Measurements from ENCODE around the gene TAF3. TPM values are rescaled to one million over a fixed set of nuclear protein-coding genes. Genes with fewer than 3 reads are reported as not detected.

Gene TAF3
- total RNA-seq, 4 donors from 2014 or later: 11.7 to 12.6 (median 12.4) TPM

GRCh38 chr10:7937315-7937945 is 119.1 kb downstream of the TAF3 start:
- 98 to 100% methylated on average over 5 of the region's 5 CpGs for WGBS, 2 donors
- Histone ChIP-seq H3K4me3 (no peak overlapping the region), H3K9me3 (peaks cover 0 to 22% (median 2%) of the 10 kb centered on the region in 4 donors), H3K36me3 (no peaks in the 10 kb centered on the region), H3K27ac (no peak overlapping the region), H3K4me1 (no peaks in the 10 kb centered on the region), H3K27me3 (no peaks in the 10 kb centered on the region)
- no peak for DNase-seq (ENCODE audit: low spot score in 2 of 2)
- TF ChIP-seq, protein P1, sequence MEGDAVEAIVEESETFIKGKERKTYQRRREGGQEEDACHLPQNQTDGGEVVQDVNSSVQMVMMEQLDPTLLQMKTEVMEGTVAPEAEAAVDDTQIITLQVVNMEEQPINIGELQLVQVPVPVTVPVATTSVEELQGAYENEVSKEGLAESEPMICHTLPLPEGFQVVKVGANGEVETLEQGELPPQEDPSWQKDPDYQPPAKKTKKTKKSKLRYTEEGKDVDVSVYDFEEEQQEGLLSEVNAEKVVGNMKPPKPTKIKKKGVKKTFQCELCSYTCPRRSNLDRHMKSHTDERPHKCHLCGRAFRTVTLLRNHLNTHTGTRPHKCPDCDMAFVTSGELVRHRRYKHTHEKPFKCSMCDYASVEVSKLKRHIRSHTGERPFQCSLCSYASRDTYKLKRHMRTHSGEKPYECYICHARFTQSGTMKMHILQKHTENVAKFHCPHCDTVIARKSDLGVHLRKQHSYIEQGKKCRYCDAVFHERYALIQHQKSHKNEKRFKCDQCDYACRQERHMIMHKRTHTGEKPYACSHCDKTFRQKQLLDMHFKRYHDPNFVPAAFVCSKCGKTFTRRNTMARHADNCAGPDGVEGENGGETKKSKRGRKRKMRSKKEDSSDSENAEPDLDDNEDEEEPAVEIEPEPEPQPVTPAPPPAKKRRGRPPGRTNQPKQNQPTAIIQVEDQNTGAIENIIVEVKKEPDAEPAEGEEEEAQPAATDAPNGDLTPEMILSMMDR (IDR thresholded peaks at IDR 0.05): no peak
- no peak for TF ChIP-seq EP300 (IDR thresholded peaks at IDR 0.05)
- no peak for TF ChIP-seq POLR2A (IDR thresholded peaks at IDR 0.05)

GRCh38 chr10:7941576-7941975 is 123.3 kb downstream of the TAF3 start:
- peaks cover 0 to 28% (median 1%) of the 10 kb centered on the region in 4 donors for H3K4me1 ChIP-seq
- H3K4me3 ChIP-seq: no peak overlapping the region
- no peak for TF ChIP-seq POLR2A (IDR thresholded peaks at IDR 0.05)
- TF ChIP-seq EP300 (IDR thresholded peaks at IDR 0.05): no peak
- TF ChIP-seq, protein P1 (IDR thresholded peaks at IDR 0.05): no peak
- no peak overlapping the region for H3K27ac ChIP-seq
- peaks cover 0 to 22% (median 2%) of the 10 kb centered on the region in 4 donors for H3K9me3 ChIP-seq
- H3K36me3 ChIP-seq: no peaks in the 10 kb centered on the region
- H3K27me3 ChIP-seq: no peaks in the 10 kb centered on the region
- DNase-seq (ENCODE audit: low spot score in 2 of 2): no peak
- 79 to 81% methylated on average over 6 of the region's 6 CpGs for WGBS, 2 donors

- Histone ChIP-seq H3K27me3 (no peaks in the 10 kb centered on the region), H3K9me3 (peaks cover 0 to 20% (median 0%) of the 10 kb centered on the region in 4 donors), H3K4me1 (peaks cover 0 to 28% (median 1%) of the 10 kb centered on the region in 4 donors), H3K36me3 (no peaks in the 10 kb centered on the region), H3K27ac (no peak overlapping the region), H3K4me3 (no peak overlapping the region)
- TF ChIP-seq EP300 (IDR thresholded peaks at IDR 0.05) (no peak), POLR2A (IDR thresholded peaks at IDR 0.05) (no peak)
- TF ChIP-seq, protein P1 (IDR thresholded peaks at IDR 0.05): no peak
- 87 to 91% methylated on average over 4 of the region's 4 CpGs for WGBS, 2 donors
- DNase-seq (ENCODE audit: low spot score in 2 of 2): no peak
These were observed 124.0 kb downstream of the TAF3 start for GRCh38 chr10:7942316-7942715.

DNA sequence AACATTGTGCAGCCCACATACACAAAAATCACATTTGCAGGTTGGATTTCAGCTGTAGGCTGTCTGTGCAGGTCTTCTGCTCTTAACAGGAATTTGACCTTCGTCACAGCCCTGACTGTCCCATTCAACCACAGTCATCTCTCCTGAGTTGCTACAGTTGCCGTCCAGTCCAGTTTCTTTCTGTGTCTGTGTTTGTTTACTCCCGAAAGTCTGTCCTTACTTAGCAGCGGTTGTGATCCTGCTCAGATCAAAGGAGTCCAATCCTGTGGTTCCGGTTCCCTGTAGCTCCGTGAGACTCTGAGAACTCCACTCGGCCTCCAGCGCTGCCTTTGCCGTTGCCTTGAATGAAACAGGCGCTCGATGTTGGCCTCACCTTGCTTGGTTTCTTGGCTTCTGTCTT is 124.6 kb downstream of the TAF3 start:
- Histone ChIP-seq H3K27me3 (no peaks in the 10 kb centered on the region), H3K27ac (no peak overlapping the region), H3K9me3 (peaks cover 0 to 18% (median 0%) of the 10 kb centered on the region in 4 donors), H3K4me3 (no peak overlapping the region), H3K36me3 (no peaks in the 10 kb centered on the region), H3K4me1 (peaks cover 0 to 28% (median 1%) of the 10 kb centered on the region in 4 donors)
- DNase-seq (ENCODE audit: low spot score in 2 of 2): no peak
- TF ChIP-seq, protein P1 (IDR thresholded peaks at IDR 0.05): no peak
- TF ChIP-seq POLR2A (IDR thresholded peaks at IDR 0.05) (no peak), EP300 (IDR thresholded peaks at IDR 0.05) (no peak)
- 89 to 91% methylated on average over 11 of the region's 11 CpGs for WGBS, 2 donors

DNA sequence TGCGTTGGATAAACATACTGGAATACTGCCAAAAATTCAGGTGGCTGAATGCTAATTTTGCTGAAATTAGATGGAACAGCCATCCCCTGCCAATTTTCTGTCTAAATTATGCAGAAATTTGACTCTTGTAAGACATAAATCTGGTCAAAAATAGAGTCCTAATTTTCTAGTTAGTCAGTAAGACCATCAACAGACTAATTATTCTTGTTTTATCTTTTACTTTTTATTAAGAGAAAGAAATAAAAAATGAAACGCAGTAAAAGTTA is 125.8 kb downstream of the TAF3 start:
- DNase-seq (ENCODE audit: low spot score in 2 of 2): no peak
- peaks cover 0 to 9% (median 0%) of the 10 kb centered on the region in 4 donors for H3K9me3 ChIP-seq
- no peaks in the 10 kb centered on the region for H3K27me3 ChIP-seq
- no peak overlapping the region for H3K27ac ChIP-seq
- H3K36me3 ChIP-seq: no peaks in the 10 kb centered on the region
- 62 to 64% methylated on average over 2 of the region's 2 CpGs for WGBS, 2 donors
- H3K4me1 ChIP-seq: peaks cover 0 to 28% (median 1%) of the 10 kb centered on the region in 4 donors
- no peak overlapping the region for H3K4me3 ChIP-seq
- TF ChIP-seq EP300 (IDR thresholded peaks at IDR 0.05) (no peak), POLR2A (IDR thresholded peaks at IDR 0.05) (no peak)
- TF ChIP-seq, protein P1 (IDR thresholded peaks at IDR 0.05): no peak
